Measurements from ENCODE around the gene CLC. TPM values are rescaled to one million over a fixed set of nuclear protein-coding genes. Genes with fewer than 3 reads are reported as not detected.
"Not testable (repeated sequence)": the region's sequence is repeated elsewhere in the genome, so short reads cannot be mapped to it uniquely, and the experiment has no call there.

Gene CLC
- total RNA-seq, 1 donor from 2014 or later, result not detected

DNA sequence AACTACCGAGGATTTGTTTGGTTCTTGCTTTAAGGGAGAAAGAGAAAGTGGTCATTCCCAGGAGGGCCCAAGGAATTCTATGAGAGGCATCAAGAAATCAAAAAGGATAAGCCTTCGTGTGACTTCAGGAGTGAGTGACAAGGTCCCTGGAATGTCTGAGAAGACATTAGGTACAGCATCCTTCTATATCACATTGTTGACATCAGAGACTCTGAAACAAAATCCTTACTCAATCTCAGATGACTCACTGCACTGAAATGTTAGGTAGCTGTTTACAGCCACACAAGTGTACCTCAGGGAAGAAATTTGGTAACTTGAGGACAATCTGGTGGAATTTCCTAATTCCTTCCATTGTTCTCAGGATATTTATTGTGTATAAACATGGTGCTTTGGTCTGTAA is 41.4 kb downstream of the CLC start:
- intact Hi-C loops (cut with DNase I), result no loop called here
- no peak for TF ChIP-seq CTCF (IDR thresholded peaks at IDR 0.05)

GRCh38 chr19:39695759-39696158 is 42.1 kb downstream of the CLC start:
- no peak overlapping the region for H3K27ac ChIP-seq
- H3K27me3 ChIP-seq, result no peaks in the 10 kb centered on the region
- no peak for DNase-seq (ENCODE audit: low spot score in 2 of 2)
- TF ChIP-seq CTCF (IDR thresholded peaks at IDR 0.05), result no peak
- intact Hi-C loops (cut with DNase I), result no loop called here
- H3K4me3 ChIP-seq, result no peak overlapping the region
- H3K9me3 ChIP-seq, result no peaks in the 10 kb centered on the region
- no peaks in the 10 kb centered on the region for H3K36me3 ChIP-seq
- H3K4me1 ChIP-seq, result no peaks in the 10 kb centered on the region

More for the DNA sequence above, 41.4 kb downstream of the CLC start:
- Histone ChIP-seq H3K27me3 (no peaks in the 10 kb centered on the region), H3K4me1 (no peaks in the 10 kb centered on the region), H3K27ac (no peak overlapping the region), H3K4me3 (no peak overlapping the region), H3K36me3 (no peaks in the 10 kb centered on the region), H3K9me3 (no peaks in the 10 kb centered on the region)
- DNase-seq (ENCODE audit: low spot score in 2 of 2), result no peak

- Histone ChIP-seq H3K36me3 (no peaks in the 10 kb centered on the region), H3K27ac (no peak overlapping the region), H3K27me3 (no peaks in the 10 kb centered on the region), H3K4me1 (no peaks in the 10 kb centered on the region), H3K4me3 (no peak overlapping the region), H3K9me3 (no peaks in the 10 kb centered on the region)
- DNase-seq (ENCODE audit: low spot score in 2 of 2), result no peak
- TF ChIP-seq CTCF (IDR thresholded peaks at IDR 0.05), result no peak
- intact Hi-C loops (cut with DNase I), result no loop called here
These were observed 45.0 kb downstream of the CLC start for GRCh38 chr19:39692822-39693221.

DNA sequence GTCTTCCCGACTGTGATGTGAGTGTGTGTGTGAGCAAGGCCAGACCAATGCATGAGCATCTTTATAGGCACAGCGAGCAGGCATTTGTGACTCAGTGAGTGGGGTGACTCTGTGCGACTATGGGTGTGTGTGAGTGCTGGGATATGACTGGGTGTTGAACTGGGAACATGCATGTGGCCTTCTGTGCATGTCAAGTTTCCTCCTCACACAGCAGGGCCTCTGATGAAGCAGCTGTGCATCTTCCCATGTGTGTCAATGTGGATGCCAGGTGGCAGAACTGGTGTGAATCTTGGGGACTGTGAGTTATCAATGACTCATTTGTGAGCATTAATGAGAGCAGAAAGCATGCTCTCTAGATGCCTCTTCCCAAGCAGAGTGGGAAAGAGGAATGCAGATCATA is 45.7 kb downstream of the CLC start:
- intact Hi-C loops (cut with DNase I), result no loop called here
- Histone ChIP-seq H3K4me3 (no peak overlapping the region), H3K27ac (no peak overlapping the region), H3K4me1 (no peaks in the 10 kb centered on the region), H3K27me3 (no peaks in the 10 kb centered on the region), H3K9me3 (no peaks in the 10 kb centered on the region), H3K36me3 (no peaks in the 10 kb centered on the region)
- TF ChIP-seq CTCF (IDR thresholded peaks at IDR 0.05), result no peak
- DNase-seq (ENCODE audit: low spot score in 2 of 2), result no peak

DNA sequence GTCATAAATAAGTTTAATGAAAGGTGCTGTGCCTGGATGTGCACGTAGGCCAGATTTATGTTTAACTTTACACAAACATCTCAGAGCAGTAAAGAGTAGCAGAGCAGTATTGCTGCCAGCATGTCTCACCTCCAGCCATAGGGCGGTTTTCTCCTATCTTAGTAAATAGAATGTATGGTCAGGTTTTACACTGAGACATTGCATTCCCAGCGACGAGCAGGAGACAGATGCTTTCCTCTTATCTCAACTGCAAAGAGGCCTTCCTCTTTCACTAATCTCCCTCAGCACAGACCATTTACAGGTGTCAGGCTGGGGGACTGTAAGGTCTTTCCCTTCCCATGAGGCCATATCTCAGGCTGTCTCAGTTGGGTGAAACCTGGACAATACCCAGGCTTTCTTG is 49.2 kb downstream of the CLC start:
- H3K4me1 ChIP-seq; H3K27me3 ChIP-seq; DNase-seq (ENCODE audit: low spot score in 2 of 2); intact Hi-C loops (cut with DNase I); H3K36me3 ChIP-seq; H3K9me3 ChIP-seq; H3K27ac ChIP-seq; H3K4me3 ChIP-seq: not testable (repeated sequence)

- Histone ChIP-seq H3K4me3 (no peak overlapping the region), H3K27ac (no peak overlapping the region), H3K9me3 (no peaks in the 10 kb centered on the region), H3K27me3 (no peaks in the 10 kb centered on the region), H3K36me3 (no peaks in the 10 kb centered on the region), H3K4me1 (no peaks in the 10 kb centered on the region)
- intact Hi-C loops (cut with DNase I), result no loop called here
- no peak for TF ChIP-seq CTCF (IDR thresholded peaks at IDR 0.05)
- DNase-seq (ENCODE audit: low spot score in 2 of 2), result no peak
These were observed 51.1 kb downstream of the CLC start for GRCh38 chr19:39686739-39687138.
